ENCODE data around the gene TRERF1. TPM values are rescaled to one million over a fixed set of nuclear protein-coding genes. Genes with fewer than 3 reads are reported as not detected.

The TRERF1 gene
- total and polyA plus RNA-seq, 2 of the 8 experiments (the other 6 are each of a cell fraction or from before 2014, with no cell fraction given), result 10.8 to 21.5 TPM

DNA sequence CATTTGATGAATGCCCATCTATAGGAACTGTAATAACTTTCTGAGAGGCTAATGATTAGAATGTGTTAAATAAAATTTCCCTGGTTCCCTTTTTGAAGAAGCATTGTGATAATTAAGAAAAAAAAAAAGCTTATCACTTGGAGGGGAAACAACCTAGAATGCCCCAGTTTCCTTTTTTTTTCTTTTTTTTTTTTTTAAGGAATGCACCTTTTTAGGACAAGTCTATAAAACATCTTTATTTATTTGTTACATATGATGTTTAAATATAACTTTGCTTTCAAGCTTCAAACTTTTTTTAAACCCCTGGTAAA, 226.7 kb downstream of the TRERF1 start:
- Histone ChIP-seq H2BK120ac (replicated peaks; ENCODE audit: low read depth, low read length) (no peak overlapping the region), H2BK12ac (ENCODE audit: low read depth, low read length) (no peak overlapping the region), H3K79me1 (ENCODE audit: low read depth, low read length) (no peaks in the 10 kb centered on the region), H3K23me2 (ENCODE audit: low read depth, low read length) (no peaks in the 10 kb centered on the region), H3K36me3 (ENCODE audit: control insufficient read depth in 2 of 4, insufficient read depth in 4 of 4, low read length in 3 of 4) (peaks cover 0 to 18% (median 11%) of the 10 kb centered on the region in 4 experiments; a peak in 6 of 8 replicates), H2BK20ac (ENCODE audit: low read length) (no peak overlapping the region), H4K8ac (ENCODE audit: extremely low read depth, insufficient read depth, low read length) (no peak overlapping the region), H2AFZ (ENCODE audit: low read length) (no peak overlapping the region), H3K4me1 (replicated peaks in 1 of 4; ENCODE audit: control insufficient read depth in 3 of 4, insufficient read depth in 4 of 4, low read length in 3 of 4) (no peaks in the 10 kb centered on the region), H3K14ac (ENCODE audit: insufficient read length) (no peak overlapping the region), H4K20me1 (replicated peaks in 1 of 2; ENCODE audit: control insufficient read depth in 1 of 2, insufficient read depth in 2 of 2, low read length in 2 of 2) (no peaks in the 10 kb centered on the region), H3K9ac (replicated peaks in 1 of 4; ENCODE audit: extremely low read depth in 1 of 4, low read depth in 3 of 4, low read length in 3 of 4) (no peak overlapping the region), H4K91ac (replicated peaks; ENCODE audit: insufficient read length, low read length) (no peak overlapping the region), H3K9me3 (ENCODE audit: insufficient read depth in 2 of 2, low read depth in 1 of 2, low read length in 1 of 2) (no peaks in the 10 kb centered on the region), H3K23ac (ENCODE audit: insufficient read length) (no peak overlapping the region), H2BK15ac (ENCODE audit: low read length) (no peak overlapping the region), H3K4ac (replicated peaks; ENCODE audit: insufficient read length, low read depth, low read length) (no peak overlapping the region), H3K27ac (ENCODE audit: low read depth, low read length) (no peak overlapping the region), H2BK5ac (ENCODE audit: low read depth, low read length) (no peak overlapping the region), H3K56ac (replicated peaks; ENCODE audit: insufficient read length, low read depth, low read length) (no peak overlapping the region), H4K5ac (ENCODE audit: insufficient read length, low read depth, low read length) (no peak overlapping the region), H3K79me2 (ENCODE audit: control insufficient read depth in 1 of 2, insufficient read depth in 2 of 2, low read length in 2 of 2) (no peaks in the 10 kb centered on the region), H3K4me3 (ENCODE audit: extremely low read depth in 1 of 4, insufficient read depth in 2 of 4, low read depth in 3 of 4, low read length in 4 of 4) (no peak overlapping the region), H3K4me2 (ENCODE audit: insufficient read depth in 1 of 2, low read depth in 2 of 2, low read length in 2 of 2) (no peak overlapping the region), H3K18ac (ENCODE audit: extremely low read depth, low read length) (no peak overlapping the region), H2AK5ac (ENCODE audit: low read depth, low read length) (no peak overlapping the region), H3K27me3 (replicated peaks in 1 of 4; ENCODE audit: control insufficient read depth in 3 of 4, extremely low read depth in 1 of 4, insufficient read depth in 3 of 4, low read length in 3 of 4) (no peaks in the 10 kb centered on the region)
- ChIA-PET CTCF (ENCODE audit: partially characterized antibody) (interaction anchor here (1.0 to 1.1 kb wide), 2 partner anchors 10 to 120 kb away, joined by 3 read pairs; no protein-coding TSS in a partner anchor), POLR2A (ENCODE audit: partially characterized antibody) (no interaction called here)
- DNase-seq (ENCODE audit: low read depth in 1 of 2, low spot score in 2 of 2) (no peak), FAIRE-seq (no peak)
- TF ChIP-seq RXRA (IDR thresholded peaks at IDR 0.05; ENCODE audit: insufficient read depth, low read depth, low read length), result no peak
- no peak for TF ChIP-seq CHD1 (IDR thresholded peaks at IDR 0.05; ENCODE audit: low read depth, low read length)
- TF ChIP-seq SIX5 (IDR thresholded peaks at IDR 0.05; ENCODE audit: low read depth, low read length), result no peak
- TF ChIP-seq CTCF (IDR thresholded peaks at IDR 0.05; ENCODE audit: control extremely low read depth in 1 of 3, insufficient read depth in 1 of 3, low read depth in 1 of 3, low read length in 3 of 3), result no peak
- TF ChIP-seq EZH2 (IDR thresholded peaks at IDR 0.05; ENCODE audit: low read depth, low read length, severe bottlenecking), result no peak
- TF ChIP-seq ATF3 (IDR thresholded peaks at IDR 0.05; ENCODE audit: insufficient read depth, low read depth, low read length), result no peak
- TF ChIP-seq CEBPB (IDR thresholded peaks at IDR 0.05; ENCODE audit: low read depth, low read length), result no peak
- TF ChIP-seq SRF (IDR thresholded peaks at IDR 0.05; ENCODE audit: low read depth, low read length), result no peak
- no peak for TF ChIP-seq TAF1 (IDR thresholded peaks at IDR 0.05; ENCODE audit: low read depth, low read length)
- TF ChIP-seq PHF8 (conservative IDR thresholded peaks at IDR 0.05; ENCODE audit: low read depth, low read length), result no peak
- no peak for TF ChIP-seq NRF1 (IDR thresholded peaks at IDR 0.05; ENCODE audit: low read depth, low read length)

Data from H1 (cell line).